Measurements from ENCODE around the gene CSF3R.

CSF3R gene

DNA sequence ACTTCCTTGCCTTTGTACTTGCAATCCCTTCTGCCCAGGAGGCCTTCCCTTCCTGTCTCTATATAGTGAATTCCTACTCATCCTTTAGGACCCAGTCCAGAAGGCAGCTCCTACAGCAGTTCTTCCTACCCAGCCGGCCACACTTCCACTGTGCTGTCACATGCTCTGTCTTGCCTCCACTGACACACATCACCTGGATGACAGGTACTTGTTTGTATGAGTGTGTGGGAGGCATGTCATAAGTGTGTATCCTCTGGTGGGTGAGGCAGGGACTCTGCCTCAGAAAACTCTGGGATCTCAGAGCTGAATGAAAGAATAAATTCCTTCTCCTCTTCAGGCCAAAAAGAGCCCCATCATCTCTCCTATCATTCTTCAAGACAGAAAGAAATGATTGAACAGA, 27.3 kb downstream of the CSF3R start:
- DNase-seq = no peak

DNA sequence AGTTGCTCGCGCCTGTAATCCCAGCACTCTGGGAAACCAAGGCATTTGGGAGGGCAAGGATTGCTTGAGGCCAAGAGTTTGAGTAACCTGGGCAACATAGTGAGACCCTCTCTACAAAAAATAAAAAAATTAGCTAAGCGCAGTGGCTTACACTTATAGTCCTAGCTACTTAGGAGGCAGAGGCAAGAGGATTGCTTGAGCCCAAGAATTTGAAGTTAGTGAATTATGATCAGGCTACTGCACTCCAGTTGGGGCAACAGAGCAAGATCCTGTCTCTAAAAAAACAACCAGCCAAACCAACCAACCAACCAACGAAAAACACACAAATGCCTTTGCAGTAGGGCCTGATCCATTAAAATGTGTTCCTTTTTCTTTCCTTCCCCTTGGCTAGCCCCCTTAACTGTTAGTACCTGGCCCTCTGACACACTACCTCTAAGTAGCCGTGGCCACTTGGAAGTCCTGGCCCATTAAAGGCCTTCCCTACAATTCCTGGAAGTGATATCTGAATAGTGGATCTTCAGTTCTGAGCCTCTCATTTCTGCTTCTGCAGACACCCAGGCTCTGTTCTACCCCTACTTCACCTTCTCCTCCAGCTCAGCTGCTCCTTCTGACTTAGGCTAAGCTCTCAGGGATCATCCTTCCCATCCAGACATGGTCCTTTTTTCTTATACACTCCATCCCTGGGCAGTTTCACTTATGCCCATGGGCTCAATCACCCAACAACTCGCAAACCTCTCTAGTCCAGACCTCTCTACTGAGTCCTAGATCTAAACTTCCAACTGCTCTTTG, 28.9 kb downstream of the CSF3R start:
- no peak for DNase-seq

DNA sequence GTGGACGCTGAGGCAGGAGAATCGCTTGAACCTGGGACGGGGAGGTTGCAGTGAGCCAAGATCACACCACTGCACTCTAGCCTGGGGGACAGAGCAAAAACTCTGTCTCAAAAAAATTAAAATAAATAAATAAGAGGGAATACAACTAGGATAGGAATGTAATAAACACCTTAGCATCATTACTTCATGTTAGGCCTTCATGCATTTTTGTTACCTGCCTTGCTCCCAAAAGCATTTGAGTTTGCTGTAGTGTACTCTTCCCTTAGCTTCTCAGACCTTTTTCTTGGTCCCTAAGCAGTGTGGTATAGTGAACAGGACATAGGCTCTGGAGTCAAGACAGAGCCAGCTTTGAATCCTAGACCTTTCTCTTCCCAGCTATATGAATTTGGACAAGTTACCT, 29.7 kb downstream of the CSF3R start:
- no peak for DNase-seq

DNA sequence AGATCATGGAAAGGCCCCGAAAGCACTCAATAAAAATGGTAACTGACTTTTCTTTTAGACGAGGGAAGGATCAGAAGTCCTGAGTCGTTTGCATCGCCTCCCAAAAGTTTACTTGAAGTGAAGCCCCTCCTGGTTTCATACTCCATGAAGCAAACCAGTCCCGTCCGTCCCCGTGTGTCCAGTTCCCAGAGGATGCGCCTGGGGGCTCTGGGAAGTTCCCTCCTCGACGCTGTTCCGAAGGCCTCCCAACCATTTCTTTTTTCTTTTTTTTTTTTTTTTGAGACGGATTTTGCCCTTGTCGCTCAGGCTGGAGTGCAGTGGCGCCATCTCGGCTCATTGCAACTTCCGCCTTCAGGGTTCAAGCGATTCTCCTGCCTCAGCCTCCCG, 31.8 kb downstream of the CSF3R start:
- DNase-seq = no peak

DNA sequence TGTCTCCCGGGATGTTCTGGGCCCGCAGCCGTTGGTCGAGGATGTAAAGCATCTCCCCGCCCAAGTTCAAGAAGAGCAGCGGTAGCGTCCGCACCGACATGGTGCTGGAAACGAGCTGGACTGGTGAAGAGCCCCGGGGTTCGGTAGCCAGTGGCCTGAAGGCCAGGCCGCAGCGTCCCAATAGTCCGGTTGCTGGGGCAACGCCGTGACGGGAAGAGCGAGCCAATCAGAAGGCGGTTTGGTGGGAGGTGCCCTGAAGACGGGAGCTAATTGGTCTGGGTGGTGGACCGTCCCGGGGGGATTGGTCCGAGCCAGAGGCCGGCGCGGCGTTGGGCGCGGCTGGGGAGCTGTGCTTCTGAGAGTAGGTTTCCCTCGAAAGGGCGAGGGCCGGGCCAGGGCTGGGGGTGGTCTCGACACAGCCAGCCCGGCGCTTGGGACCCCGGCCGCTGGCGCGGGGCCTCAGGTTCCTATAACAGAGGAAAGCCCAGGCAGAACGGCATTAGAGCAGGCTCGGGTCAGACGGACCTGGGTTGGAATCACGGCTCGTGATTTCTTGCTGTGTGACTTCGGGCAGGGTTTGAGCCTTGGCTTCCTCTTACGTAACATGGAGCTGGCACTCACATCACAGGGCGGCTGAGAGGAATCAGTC, 32.3 kb downstream of the CSF3R start, which contains the start of gene OSCP1:
Gene OSCP1, minus strand, starts transcription at position 182 of the 649 bp plus-strand sequence. Its CDS starts 82 bp downstream, at position 100.
- DNase-seq = peak; percentile 68 to 75

DNA sequence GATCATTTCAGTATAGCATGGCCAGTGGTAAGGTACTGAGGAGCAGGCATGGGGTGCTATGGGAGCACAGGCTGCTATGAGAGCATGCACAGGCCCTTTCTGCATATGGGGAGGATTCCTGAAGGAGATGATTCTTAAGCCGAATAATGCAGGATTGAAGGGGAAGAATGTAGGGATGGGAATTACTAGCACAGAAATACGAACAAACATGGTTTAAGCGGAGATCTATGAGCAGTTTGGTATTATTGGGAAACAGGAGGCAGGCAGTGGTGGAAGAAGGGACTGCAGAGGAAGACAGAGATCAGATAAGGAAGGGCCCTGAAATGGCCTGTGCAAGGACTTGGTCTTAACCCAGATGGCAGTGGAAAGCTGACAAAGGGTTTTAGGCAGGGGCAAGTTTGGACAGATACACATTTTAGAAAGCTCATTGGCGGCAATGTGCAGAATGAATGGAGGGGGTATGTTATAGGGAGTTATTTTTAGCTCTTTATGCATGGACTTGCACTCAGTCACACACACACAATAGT, 34.1 kb downstream of the CSF3R start:
- DNase-seq = no peak

DNA sequence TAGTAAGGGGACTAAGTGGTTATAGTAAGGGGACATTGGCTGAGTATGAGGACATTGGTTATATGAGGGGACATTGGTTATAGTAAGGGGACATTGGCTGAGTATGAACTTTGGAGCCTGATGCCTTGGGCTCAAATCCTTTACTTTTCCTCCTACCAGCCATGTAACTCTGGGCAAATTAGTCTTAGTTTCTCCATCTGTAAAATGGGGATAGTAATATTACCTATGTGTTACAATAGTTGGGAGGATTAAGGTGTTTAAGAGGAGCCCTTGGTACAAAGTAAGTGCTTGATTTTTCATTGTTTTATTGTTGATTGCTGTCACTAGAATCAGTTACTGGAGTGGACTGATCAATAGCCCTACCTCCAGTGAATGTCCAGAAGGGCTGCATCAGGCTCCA, 35.3 kb downstream of the CSF3R start:
- no peak for DNase-seq

DNA sequence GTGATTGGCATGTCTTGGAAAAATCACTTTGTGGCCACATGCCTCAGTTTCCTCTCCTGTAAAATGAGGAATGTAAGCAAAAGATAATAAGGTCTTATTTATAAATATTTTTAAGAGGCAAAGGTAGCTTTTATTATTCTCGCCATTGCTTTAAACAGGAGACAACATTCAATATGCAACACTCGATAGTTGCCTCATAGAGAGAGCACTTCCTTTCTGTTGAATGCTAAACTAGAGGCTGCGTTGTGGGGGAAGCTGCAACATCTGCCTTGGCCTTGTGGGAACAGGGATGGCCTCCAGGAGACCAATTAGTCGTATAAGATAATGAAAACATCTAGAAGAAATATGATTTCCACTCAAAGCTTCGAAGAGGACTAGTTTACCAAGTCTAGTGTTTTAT, 36.0 kb downstream of the CSF3R start:
- no peak for DNase-seq

DNA sequence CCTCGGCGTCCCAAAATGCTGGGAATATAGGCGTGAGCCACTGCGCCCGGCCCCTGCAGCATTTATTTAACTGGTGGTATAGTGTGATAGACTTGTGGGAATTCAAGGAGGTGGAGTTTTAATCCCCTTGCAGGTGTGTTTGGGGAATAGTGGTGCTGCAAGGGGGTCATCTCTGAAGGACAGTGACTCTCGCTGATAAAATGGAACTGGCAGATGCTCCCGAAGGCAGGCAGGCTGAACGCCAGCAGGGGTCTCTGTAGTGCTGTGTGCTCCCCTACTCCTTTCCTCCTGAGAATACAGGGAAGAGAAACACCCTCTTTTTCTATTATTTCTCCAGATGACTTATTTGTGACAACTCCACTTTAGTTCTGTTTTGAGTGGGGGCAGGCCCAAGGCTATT, 36.4 kb downstream of the CSF3R start:
- DNase-seq = peak; percentile 6 to 70

DNA sequence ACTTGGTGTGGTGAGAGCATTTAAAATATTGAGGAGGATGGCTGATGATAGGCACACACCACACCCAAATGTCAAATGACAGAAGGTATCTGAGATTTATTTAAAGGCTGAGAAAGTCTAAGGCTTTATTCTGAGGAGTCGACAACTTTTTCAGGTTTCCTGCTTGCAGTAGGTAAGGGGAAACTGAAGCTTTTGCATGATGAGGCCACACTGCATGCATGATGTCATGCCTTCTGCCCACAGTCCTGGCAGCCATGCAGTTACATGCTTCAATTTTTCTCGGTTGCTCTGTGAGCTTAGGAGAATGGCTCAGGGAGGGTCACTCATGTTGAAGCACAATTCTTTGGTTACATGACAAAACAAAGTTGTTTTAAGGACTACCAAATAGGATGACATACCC, 39.4 kb downstream of the CSF3R start:
- DNase-seq = no peak

DNA sequence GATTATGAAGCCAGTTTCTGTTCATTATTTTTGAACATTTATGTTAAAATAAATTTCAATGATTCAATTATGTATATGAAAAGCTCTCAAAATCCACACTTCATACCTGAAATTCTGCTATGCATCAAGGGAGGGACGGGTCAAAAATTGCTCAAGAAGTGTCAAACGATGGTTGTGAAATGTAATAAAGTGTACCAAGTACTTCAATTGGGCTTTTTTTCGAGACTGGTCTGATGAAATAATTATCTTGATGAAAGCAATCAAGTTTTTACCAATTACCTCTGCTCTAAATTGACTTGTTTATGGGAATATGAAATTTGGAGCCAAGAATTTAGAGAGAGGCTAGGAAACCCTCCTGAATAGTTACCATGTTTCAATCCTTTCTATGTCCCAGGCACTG, 40.4 kb downstream of the CSF3R start:
- DNase-seq = no peak

DNA sequence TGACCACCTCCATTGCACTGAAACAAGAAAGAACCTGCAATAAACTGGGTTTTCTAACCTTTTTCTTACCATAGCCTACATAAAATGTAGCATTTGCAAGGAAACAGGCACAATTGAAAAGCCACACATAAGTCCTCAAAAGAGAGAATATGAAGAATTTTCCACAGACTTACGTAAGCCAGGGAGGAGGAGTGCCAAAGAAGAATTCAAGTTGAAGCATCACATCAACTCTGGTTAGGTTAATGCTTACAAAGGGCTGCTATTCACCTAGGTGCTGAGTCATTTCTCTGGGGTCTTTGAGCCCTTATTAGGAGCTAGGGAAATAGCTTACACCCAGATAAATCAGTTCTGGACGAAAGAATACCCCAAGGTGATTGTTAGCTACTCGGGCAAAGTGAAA, 42.1 kb downstream of the CSF3R start:
- no peak for DNase-seq

DNA sequence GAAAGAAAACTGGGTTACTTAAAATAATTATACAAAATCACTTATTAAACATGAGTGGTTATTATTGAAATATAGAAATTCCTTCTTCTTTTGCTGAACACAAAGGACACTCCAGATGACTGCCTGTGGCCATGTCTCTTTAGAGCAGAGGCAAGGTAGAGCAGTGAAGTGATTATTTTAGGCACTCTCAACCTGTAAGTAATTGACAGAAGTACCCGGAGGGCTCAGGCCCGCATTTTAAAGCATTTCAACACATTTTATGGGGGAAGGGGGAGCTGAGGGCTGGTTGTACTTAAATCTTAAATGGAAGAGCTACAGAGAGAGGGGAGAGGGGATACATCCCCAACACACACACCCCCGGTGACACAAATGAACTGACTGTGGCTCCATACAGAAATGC, 42.7 kb downstream of the CSF3R start:
- DNase-seq = no peak

DNA sequence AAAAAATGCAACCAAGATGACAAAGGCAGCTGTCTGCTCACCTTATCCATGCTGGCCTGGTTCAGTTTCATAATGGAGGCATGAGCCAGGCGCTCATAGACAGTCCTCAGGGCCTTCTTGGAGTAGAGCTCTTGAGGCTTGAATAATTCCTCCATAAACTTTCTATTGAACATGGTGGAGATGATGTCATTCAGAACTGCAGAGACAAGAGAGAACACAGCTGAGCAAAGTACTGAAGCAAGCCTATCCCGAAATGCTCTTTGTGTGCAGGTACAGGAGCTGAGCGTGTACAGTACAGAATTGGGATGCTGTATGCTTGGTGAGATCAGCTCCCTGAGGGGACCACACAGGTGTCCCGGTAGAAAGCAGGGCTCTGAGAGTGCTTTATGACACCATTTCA, 44.0 kb downstream of the CSF3R start:
- no peak for DNase-seq

DNA sequence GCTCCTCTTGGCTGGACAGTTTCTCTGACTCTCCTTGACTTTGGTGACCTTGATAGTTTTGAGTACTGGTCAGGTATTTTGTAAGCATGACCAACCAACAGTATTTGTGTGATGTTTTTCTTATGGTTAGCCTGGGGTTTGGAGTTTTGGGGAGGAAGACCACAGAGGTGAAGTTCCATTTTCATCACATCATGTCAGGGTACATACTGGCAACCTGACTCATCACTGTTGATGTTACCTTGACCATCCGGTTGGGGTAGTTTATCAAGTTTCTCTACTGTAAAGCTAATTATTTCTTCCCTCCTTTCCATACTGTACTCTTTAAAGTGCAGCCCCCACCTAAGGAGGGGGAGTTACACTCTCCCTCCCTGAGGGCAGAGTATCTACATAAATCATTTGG, 45.9 kb downstream of the CSF3R start:
- no peak for DNase-seq

DNA sequence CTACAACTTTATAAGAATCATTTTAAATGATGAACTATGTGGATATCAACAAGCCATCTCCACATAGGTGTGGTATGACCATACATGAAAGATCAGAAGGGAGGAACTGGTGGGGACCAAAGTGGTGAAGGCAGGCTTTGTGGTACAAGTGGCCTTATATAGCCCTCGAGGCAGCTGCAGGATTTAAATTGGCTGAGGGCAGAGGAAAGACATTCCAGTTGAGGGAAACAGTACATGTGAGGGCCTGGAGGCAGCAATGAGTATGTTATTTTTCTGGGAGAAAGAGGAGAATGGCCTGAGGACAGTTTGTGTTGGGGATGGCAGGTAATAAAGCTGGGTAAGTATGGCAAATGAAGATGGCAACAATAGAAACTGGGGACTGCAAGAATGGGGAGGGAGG, 49.6 kb downstream of the CSF3R start:
- no peak for DNase-seq

DNA sequence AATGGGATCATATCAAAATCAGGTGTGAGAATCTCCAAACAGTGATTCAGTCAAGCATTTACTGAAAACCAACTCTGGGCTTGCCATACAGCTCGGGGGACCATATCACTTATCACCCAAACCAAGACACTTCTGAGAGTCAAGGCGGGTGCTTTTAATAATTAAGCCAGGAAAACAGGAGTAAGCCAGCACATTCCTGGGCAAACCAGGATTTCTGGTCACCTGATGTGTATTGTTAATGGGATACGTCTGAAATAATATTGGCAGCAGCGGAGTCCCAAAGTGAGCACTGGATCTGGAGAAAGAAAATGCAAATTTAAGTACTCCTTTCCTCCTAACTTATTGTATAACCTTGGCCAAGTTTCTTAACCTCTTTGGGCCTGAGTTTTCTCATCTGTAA, 50.1 kb downstream of the CSF3R start:
- no peak for DNase-seq

DNA sequence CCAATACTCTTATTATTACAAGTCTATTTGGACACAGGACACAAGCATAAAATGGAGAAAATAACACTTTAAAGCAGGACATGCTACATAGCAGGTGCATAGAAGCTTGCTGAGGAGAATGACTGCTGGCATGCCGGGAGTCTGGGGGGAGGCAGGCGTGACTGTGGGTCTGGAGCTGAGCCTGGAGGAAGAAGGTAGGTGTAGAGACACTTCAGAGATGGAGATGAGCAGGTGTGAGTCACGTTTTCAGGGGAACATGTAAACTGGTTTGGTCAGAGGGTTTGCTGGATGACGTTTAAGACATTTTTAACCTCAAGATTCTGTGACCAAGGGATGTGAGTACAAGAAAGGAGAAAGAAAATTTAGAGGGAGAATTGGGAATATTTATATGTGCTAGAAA, 56.9 kb downstream of the CSF3R start:
- DNase-seq = no peak

DNA sequence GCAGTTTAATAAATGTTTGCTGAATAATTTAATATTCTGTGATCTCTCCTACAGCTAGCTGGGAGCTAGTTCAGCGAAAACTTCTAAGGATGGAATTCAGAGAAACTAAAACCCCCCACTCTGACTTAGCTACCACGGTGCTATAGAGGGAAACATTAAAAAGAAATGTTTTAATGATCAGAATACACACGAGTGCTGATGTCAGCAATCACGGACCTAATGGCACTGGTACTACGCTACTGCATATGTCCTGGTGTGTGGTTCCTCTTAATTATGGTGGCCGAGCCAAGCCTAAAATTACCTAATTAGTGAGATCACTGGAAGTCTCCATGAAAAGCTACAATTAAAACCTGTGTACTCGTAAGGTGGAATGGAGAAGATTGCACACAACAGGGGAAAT, 61.1 kb downstream of the CSF3R start:
- DNase-seq = no peak

DNA sequence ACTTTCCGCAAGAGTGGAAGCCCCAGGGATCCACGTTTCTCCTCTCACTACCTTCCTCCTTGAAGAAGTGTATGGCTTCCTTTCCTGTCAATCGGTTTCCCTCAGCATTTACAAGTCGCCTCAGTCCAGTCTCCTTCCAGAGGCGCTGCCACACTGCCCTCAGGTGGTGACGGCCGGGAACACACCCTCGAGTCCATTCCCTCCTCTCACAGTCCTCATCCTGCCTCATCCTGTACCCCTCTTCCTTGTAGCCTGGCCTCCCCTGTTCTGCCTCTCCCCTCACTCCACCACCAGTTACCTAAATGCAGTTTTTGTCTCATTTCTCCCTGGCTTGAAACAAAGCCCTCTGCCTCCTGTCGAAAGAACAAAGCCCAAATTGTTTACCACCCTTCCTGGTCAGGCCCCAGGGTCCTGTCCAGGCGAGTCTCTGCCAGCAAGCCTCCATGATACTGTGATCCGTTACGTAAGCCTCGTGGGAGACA, 61.8 kb downstream of the CSF3R start:
- DNase-seq = peak; percentile 63 to 83

DNA sequence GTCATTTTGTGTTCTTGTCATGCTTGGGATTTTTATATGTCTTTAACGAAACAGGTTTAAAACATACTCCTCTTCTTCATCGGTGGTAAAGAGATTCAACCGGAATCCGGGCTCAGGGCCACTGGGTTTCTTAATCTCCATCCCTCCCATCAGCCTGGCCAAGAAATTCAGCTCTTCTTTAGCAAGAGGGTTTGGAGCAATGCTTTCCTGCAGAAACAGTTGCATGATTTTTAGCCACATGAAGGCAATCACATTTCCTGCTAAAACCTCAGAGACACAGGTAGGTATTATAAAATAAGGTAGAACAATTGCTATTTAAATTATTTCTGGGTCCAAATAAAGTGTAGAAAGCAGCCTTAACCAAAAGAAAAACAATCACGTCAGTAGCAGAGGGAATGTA, 62.3 kb downstream of the CSF3R start:
- no peak for DNase-seq

DNA sequence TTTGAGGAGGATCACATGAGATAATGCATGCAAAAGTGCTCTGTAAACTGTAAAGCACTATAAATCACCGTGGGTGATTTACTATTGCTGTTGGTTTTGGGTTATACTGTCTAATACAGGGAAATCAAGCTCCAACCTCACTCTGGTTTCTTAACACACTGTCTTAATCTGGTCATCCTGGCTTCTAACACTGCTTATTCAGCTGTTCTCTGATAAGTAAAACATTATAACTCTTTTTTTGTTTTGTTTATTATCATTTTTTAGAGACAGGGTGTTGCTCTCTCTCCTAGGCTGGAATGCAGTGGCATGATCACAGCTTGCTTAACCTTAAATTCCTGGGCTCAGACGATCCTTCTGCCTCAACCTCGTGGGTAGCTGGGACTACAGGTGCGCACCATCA, 63.1 kb downstream of the CSF3R start:
- DNase-seq = no peak

DNA sequence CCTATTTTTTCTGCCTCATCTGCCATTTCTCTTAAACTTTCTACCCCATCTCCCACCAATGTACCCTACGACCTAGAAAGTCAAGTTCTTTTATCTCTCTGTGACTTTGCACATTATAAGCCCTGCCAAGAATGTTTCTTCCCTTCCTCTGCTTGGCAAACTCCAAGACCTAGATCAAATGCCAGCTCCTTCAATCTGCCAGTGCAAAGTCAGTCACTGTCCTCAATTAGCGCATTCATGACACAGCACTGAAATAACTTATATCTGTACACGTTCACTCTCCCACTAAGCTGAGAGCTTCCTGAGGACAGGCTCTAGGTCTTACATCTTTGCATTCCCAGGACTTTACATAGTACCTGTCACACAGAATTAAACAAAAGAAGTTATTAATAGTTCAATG, 63.6 kb downstream of the CSF3R start:
- DNase-seq = no peak

DNA sequence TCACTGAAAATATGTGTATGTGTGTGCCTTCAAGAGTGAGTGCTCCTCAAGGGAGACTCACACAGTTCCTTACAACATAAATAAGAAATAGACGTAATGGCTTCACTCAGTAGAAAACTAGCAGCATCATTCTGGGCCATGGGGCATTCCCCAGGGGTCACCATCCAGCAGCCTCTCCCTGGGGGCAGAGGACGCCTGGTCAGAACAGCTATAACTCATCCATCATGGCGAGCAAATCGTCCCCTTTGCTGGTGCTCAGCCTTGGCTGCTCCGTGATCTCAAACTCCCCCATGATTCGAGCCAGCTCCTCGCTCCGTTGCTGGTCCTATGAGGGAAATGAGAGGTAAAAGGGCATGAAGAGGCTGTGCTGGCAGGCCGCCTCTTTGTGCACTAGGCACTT, 64.8 kb downstream of the CSF3R start:
- DNase-seq = no peak

All from bone marrow (tissue), 2 donors.